ENCODE data around the gene RINT1. TPM values are rescaled to one million over a fixed set of nuclear protein-coding genes. Genes with fewer than 3 reads are reported as not detected.
A peak's percentile ranks its signal among the peaks of the same experiment; 100 is the strongest.

Gene RINT1
- total RNA-seq, 1 experiment from 2014 or later: 14.2 TPM

DNA sequence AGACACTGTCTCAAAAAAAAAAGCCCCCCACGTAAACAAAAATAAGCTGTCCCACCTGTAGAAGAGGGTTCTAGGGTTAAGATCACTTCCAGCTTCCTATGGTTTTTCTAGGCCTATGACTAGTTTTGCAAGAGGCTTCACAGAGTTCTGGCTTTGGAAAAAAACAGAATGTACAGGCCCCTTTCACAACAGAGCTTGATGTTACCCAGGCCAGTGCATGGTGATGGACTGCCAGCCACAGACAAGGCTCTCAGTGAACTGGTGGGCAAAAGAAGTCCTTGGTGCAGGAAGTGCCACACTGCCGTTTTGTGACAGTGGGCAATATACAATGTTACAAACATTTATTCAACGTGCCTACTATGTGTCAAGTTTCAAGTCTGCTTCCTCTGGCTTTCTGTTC, 67.5 kb downstream of the RINT1 start:
- DNase-seq (ENCODE audit: low read depth): no peak

DNA sequence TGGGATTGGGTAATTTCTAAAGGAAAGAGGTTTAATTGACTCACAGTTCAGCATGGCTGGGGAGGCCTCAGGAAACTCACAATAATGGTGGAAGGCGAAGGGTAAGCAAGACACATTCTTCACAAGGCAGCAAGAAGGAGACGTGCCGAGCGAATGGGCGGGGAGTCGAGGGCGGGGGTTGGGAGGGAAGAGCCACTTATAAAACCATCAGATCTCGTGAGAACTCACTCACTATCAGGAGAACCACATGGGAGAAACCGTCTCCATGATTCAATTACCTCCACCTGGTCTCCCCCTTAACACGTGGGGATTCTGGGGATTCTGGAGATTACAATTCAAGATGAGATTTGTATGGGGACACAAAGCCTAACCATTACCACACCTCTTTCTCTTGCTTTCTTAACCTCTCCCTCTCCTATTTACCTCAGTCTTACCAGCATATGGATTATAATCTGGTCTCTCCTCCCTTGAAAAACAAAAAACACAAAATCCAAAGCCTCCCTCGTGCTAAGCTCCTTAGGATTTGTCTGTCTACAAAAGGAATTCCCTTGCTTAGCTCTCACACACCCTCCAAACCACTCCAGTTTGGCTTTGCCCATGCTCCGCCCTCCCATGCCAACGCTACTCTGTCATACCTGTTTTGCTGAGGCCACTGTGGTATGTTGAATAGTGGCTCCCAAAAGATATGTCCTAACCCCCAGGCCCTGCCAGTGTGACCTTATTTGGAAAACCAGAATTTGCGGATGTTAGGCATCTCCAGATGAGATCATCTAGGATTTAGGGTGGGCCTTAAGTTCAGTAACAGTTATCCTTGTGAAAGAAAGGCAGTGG, 68.9 kb downstream of the RINT1 start:
- peak; percentile 53 for DNase-seq (ENCODE audit: low read depth)

DNA sequence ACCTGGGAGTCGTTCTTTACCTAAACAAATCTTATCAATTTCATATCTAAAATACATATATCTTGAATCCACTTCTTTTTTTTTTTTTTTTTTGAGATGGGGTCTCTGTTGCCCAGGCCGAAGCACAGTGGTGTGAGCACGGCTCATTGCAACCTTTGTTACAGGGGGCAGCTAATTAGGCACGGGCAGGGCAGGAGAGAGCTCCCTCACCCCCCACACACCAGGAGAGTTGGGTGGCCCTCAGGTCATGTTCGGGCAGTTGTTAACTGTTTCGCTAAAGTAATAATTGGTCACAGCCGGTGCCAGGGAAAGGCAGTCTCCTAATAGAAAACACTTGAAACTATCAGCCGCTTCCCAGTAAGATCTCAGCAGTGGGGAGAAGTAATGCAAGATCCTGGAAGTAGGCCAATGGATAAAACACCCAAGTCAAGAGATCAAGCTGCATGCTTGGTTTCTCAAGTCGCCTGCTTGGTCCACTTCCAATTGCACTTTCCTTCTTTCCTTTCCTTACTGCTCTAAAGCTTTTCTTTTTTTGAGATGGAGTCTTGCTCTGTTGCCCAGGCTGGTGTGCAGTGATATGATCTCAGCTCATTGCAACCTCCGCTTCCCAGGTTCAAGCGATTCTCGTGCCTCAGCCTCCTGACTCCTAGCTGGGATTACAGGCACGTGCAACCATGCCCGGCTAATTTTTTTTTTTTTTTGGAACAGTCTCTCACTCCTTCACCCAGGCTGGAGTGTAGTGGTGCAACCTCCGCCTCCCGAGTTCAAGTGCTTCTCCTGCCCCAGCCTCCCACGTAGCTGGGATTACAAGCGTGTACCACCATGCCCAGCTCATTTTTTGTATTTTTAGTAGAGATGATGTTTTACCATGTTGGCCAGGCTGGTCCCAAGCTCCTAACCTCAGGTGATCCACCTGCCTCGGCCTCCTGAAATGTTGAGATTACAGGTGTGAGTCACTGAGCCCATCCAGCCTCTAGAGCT, 70.6 kb downstream of the RINT1 start:
- DNase-seq (ENCODE audit: low read depth): peak; percentile 10

DNA sequence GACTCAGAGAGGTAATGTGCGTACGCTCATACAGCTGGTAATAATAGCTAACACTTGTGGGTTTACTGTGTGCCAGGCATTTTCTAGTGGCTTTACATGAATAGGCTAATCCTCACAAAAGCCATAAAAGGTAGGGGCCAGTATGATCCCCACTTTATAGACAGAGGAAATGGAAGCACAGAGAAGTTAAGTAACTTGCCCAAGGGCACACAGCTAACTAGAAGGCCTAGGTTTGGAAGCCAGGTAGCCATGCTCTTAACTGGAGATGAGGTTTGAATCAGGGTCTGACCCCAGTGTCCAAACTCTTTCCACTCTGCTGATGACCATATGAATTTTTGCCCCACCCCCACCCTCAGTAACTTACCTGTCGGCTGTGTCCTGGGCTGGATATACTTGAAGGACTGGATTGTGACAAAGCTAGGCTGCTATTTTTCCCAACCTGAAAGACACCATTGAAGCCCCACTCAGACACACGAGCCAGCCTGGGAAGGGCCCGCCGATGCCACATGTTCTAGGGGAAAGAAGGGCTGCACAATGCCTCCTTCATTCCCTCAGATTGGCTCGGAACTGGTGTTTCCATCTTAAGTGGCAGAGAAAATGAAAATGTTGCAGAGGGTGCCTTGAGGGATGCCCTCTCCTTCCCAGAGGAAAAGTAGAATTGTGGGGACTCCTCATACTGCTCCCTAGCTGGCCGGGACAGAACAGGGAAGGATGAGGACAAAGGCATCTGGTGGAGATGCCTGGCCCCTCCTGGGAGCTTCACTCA, 78.3 kb downstream of the RINT1 start:
- DNase-seq (ENCODE audit: low read depth): no peak

DNA sequence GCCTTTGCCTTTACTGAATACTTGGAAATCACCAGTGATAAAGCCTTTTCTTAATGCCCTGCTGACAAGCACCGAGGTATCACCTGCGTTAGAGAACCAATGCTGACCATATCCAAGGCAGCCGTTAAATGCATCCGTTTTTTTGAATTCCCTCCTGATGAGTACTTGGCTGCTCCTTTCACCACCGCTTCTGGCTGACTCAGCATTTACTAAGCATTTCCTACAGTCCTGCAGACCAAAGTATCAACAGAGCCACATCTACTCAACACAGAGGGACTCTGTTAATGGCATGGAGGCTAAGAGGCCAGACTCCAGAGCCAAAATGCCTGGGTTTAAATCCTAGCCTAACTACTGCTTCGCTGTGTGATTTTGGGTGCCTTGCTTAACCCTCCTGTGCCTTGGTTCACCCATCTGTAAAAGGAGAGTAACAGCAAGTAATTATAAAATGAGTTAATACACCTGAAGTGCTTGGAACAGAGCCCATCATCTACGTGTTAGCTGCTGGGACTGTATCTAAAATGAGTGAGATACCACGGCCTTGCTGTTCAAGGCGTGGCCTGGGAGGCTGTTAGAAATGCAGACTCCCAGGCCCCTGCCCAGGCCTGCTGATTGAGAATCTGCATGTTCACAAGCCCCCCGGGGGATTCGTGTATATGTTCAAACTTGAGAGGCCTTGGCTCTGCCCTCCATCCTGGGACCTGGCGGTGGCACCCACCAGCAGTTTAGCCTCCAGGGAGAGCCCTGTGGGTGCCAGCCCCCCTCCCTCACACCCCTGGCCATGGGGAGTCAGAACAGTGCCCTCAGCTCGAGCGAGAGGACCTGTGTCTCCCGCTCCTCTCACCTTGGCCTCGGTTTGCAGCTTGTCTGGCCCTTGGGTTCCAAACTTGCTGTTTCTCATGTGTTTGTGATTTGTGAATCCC, 80.1 kb downstream of the RINT1 start:
- peak; percentile 22 for DNase-seq (ENCODE audit: low read depth)

DNA sequence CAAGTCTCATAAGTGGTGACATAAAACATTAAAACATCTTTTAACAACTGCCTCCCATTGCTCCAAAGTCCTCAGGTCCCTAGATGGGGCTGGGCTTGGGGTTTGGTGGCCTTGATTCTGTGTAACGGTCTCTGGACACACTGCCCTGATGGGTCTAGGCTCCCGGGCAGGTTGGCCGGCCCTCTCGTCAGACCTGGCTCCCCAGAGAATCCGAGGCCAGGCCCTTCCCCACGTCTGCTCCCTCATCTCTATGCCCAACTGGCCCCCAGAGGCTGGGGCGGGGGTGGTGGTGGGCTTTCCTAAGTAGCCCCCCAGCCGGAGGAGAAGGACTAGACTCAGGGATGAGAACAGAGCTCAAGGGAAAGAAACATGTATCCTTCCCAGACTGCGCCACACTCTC, 80.8 kb downstream of the RINT1 start:
- DNase-seq (ENCODE audit: low read depth): no peak

DNA sequence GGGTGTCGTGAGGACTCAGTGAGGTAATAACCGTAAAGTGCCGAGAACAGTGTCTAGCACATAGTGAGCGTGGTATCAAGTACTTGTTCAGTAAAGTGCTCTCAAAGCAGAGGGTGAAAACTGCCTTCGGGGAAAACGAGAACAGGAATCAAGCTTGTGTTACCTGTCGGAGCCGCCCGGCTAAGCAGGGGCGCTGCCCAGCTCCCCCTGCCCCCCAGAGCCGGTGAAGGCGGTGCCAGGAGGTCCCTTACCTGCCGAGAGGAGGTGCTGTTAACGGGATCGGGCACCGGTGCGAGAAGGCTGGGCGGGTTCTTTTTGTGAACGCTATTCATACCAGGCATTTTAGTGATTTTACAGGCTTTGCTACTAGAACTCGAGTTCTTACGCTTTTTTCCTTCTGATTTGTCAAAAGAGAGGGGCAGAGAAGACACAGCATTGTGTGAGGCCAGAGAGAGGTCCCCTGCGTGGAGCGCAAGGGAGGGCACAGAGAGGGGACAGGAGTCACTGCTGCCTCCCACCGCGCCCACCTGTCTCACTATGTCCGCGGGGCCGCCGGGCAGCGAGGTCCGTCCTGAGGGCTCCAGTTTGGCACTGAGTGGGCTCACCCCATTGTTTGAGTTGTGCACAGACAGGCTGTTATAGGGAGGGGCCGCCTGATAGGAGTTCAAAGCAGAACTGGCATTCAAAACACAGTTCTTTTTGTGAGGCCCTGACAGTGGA, 81.8 kb downstream of the RINT1 start:
- DNase-seq (ENCODE audit: low read depth): no peak

DNA sequence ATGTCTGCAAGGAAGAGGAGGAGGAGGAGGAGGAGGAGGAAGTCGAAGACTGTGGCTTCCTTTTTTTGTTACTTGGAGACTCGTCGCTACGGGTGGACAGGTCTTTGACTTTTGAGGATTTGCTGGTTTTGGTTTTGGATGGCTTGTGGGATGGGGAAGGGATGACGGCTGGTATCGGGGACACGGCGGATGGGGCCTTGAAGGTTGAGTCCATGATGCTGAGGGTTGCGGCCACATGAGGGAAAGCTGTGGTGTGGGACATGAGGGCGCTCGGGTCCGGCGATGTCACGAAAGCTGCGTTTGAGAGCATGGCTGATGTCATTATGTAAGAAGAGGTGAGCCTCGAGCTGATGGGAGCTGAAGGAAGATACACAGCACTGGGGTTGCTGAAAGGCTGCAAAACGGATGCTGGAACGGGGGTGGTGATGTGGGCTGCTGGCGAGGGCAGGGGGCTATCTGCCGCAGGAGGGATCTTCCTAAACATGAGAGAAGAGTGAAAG, 82.4 kb downstream of the RINT1 start:
- DNase-seq (ENCODE audit: low read depth): no peak

Other genes starting within 250 kb of the RINT1 start
- 28.4 and 51.5 TPM in 2 replicates for gene SRPK2, start 143.3 kb upstream of the RINT1 start, total RNA-seq (2014; rRNA removed; shearing (Covaris generic))
- gene PUS7, start 9.9 kb upstream of the RINT1 start, total RNA-seq (2014; rRNA removed; shearing (Covaris generic)): 17.1 and 19.1 TPM in 2 replicates
- 0.39 TPM in 1 of 2 replicates, not detected in the other for gene EFCAB10, start 49.3 kb downstream of the RINT1 start, total RNA-seq (2014; rRNA removed; shearing (Covaris generic))

All from M059J (cell line).